HUDEP-2 (cell line): Measurements from ENCODE around the gene TXNRD1.

Source experiments
- DNase-seq, 76 experiments: peaks; one replicate each; lab custom pipeline; 2025; ENCODE audit not compliant: unreplicated experiment in 76 of 76; lab: John Stamatoyannopoulos, UW

TXNRD1 gene

DNA sequence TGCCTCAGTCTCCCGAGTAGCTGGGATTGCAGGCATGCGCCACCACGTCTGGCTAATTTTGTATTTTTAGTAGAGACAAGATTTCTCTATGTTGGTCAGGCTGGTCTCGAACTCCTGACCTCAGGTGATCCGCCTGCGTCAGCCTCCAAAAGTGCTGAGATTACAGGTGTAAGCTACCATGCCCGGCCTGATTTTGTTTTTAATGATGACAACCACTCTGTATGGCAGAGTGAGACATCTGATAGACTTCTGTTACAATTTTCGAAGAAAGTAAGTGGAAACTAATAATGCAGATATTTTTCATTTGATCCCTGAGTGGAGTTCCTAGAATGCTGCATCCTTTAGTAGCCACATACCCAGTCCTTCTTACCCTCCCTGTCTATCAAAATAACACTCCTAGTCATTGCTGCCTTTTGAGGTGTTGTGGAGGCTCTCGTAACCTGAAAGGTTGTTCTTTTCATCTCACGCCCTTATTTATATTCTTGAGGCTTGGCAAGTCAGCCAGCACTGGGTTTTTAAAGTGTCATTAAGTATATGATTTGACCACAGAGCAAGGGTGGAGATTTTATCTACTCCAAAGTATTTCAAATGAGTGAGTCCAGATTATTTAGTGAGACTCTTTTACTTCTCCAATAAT is 82.0 kb downstream of the TXNRD1 start:
- DNase-seq: no peak

- no peak for DNase-seq
These were observed 84.4 kb downstream of the TXNRD1 start for GRCh38 chr12:104299842-104300481.

- peak in 63 of 76 experiments; percentile 8 to 83 (median 56) for DNase-seq
These were observed 88.1 kb downstream of the TXNRD1 start, which contains the start of gene EID3 for GRCh38 chr12:104303538-104304151. TSS of gene EID3 (plus strand) at chr12:104303739. CDS start at chr12:104303935, 196 bp downstream.

GRCh38 chr12:104304261-104305009 is 88.9 kb downstream of the TXNRD1 start:
- no peak for DNase-seq

DNA sequence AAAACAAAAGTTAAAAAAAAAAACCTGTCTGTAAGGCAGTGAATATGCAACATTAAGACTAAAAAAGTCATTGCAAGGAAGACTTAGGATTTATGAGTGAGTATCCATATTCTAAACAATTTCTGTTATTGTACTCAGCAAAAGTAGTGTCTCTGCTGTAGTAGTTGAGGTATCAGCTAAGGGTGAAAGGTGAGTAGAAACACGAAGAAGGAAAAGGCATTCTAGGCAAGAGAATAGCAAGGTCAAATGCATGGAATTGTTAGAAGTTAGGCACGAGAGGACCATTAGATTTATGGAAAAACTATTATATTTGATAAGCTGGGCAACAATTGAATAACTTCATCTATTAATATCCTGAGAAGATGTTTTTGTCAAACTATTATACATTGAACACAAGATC is 89.8 kb downstream of the TXNRD1 start:
- no peak for DNase-seq

GRCh38 chr12:104306376-104306775 is 90.8 kb downstream of the TXNRD1 start:
- DNase-seq: no peak

- no peak for DNase-seq
These were observed 91.5 kb downstream of the TXNRD1 start for GRCh38 chr12:104306943-104307654.

- no peak for DNase-seq
These were observed 92.0 kb downstream of the TXNRD1 start for GRCh38 chr12:104307655-104308000.

DNA sequence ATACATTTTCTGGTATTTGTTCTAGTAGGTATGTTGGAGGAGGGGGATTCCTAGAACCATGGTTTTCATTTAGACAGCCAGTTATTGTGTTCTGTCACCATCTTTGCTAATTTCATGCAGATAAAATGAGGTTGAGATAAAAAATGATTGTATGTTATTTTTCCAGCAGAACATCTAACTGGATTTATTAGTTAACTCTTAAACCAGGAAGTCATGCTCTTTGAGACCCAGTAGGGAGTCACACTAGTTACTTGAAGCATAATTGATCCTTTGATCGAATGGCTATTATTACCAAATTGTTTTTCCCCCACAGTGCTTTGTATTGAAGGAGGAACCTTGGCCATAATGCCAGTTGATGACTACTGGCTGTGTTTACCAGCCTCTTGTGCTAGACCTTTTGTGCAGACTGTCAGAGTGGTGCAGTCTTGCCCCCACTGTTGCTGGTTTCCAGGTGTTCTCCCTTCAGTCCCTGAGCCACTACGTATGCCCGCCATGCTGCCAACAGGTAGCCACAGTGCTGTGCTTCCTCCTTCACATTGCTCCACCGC is 93.9 kb downstream of the TXNRD1 start:
- no peak for DNase-seq

DNA sequence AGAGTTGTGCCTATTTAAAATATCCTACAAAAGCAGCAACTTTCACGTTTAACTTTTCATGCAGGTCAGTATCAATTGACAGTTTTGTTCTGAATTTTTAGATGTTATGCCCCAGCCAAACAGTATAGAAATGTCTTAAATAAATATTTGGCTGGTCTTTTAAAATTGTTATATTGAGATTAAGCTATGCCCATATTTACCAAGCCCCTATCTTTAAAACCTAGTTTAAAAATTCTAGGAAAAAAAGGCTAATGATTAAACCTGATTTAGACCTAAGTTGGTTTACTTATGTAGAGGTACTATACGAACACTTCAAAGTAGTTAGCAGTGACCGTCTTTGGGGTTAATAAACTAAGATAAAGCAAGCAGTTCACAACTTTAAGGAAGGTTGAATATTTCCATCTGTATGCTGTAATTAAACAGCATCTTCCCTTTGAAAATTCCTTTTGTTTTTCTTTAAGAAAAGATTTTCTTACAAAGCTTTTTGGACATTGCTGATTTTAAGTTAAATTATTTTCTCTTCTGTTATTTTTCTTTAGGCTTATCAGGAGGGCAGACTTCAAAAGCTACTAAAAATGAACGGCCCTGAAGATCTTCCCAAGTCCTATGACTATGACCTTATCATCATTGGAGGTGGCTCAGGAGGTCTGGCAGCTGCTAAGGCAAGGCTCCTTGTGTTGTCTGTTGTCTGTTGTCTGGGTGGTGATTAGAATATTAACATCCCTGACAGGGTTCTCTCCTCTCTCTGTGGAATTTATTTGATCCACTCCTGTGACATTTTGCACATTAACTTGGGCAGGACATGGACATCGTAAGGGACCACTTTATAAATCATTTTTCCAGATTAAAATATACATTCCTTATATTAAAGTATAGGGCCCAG is 95.4 kb downstream of the TXNRD1 start:
- peak in 11 of 76 experiments; percentile 2 to 20 (median 6) for DNase-seq

GRCh38 chr12:104312202-104312601 is 96.6 kb downstream of the TXNRD1 start:
- DNase-seq: no peak

DNA sequence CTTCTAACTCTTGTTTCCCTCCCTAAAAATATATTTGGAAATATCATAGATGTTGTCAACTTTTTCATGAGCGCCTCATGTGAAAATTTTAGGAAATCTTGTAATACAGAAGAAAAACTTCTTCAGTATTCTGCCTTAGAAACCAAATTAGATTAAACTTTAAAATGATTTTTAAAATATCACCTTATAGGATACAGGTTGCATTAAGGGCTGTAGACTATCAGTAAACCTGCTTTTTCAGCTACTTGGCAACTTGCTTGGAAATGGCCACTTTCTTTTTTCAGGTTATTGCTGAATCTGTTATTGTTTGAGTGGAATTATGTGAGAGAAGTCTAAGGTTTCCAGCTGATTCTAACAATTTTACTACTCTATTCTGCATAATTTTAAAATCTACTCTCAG is 97.1 kb downstream of the TXNRD1 start:
- no peak for DNase-seq

- no peak for DNase-seq
These were observed 98.1 kb downstream of the TXNRD1 start for GRCh38 chr12:104313568-104314241.

DNA sequence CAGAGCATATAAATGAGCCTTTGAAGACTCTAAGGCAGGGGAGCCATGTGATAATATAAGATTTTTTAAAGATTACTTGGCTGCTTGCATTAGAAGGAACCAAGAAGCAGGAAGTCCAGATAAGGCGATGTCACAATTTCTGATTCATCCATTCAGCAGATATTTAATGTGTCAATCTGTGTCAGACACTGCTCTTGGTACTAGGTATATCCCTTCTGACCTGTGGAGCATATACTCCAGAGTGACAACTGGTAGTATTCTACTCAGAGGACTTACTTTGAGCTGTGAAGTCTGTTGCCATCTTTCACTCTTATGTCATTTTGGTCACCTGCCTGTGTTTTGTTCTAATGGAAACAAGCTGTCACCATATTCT is 98.6 kb downstream of the TXNRD1 start:
- DNase-seq: no peak

GRCh38 chr12:104315326-104316224 is 100.0 kb downstream of the TXNRD1 start:
- no peak for DNase-seq

GRCh38 chr12:104316936-104317335 is 101.4 kb downstream of the TXNRD1 start:
- DNase-seq: no peak

- DNase-seq: no peak
These were observed 102.1 kb downstream of the TXNRD1 start for GRCh38 chr12:104317538-104318210.
